Smooth muscle cell (in vitro differentiated cells): Measurements from ENCODE around the gene ZSWIM8. TPM values are rescaled to one million over a fixed set of nuclear protein-coding genes. Genes with fewer than 3 reads are reported as not detected.
A peak's percentile ranks its signal among the peaks of the same experiment; 100 is the strongest.

ENCODE experiments used
- DNase-seq: peaks from one replicate; lab custom pipeline; 2025; ENCODE audit not compliant: unreplicated experiment; lab: John Stamatoyannopoulos, UW
- H2AFZ ChIP-seq: fragments of 200-600 bp; sonication (generic); 2 replicates; pipeline ENCODE4 v1.6.0; 2016; ENCODE audit warnings: antibody characterized with exemption, low read depth, mild to moderate bottlenecking
- H3F3A ChIP-seq: fragments of 200-600 bp; sonication (generic); 2 replicates; pipeline ENCODE4 v1.6.0; 2017; ENCODE audit warnings: antibody characterized with exemption, low read depth
- H3K27ac ChIP-seq: fragments of 200-600 bp; sonication (generic); 2 replicates; pipeline ENCODE4 v1.5.1; 2016; ENCODE audit warnings: low read depth, mild to moderate bottlenecking
- H3K27me3 ChIP-seq: fragments of 200-600 bp; sonication (generic); 2 replicates; pipeline ENCODE4 v1.6.1; 2016; ENCODE audit warnings: low read depth, mild to moderate bottlenecking
- H3K36me3 ChIP-seq: fragments of 200-600 bp; sonication (generic); 2 replicates; pipeline ENCODE4 v1.5.1; 2016; ENCODE audit warnings: low read depth
- H3K4me1 ChIP-seq: fragments of 200-600 bp; sonication (generic); 2 replicates; pipeline ENCODE4 v1.5.1; 2016; ENCODE audit warnings: low read depth
- H3K4me2 ChIP-seq: fragments of 200-600 bp; sonication (generic); 2 replicates; pipeline ENCODE4 v1.6.0; 2016; ENCODE audit warnings: mild to moderate bottlenecking
- H3K4me3 ChIP-seq: fragments of 200-600 bp; sonication (generic); 2 replicates; pipeline ENCODE4 v1.5.1; 2016; ENCODE audit warnings: mild to moderate bottlenecking
- H3K79me2 ChIP-seq: fragments of 200-600 bp; sonication (generic); 2 replicates; pipeline ENCODE4 v1.6.0; 2016; ENCODE audit warnings: low read depth, mild to moderate bottlenecking
- H3K9ac ChIP-seq: fragments of 200-600 bp; sonication (generic); 2 replicates; pipeline ENCODE4 v1.6.0; 2016; ENCODE audit warnings: low read depth
- H3K9me3 ChIP-seq: fragments of 200-600 bp; sonication (generic); replicated peaks from 2 replicates; pipeline ENCODE4 v1.5.1; 2016; ENCODE audit warnings: low read depth
- H4K20me1 ChIP-seq: fragments of 200-600 bp; sonication (generic); 2 replicates; pipeline ENCODE4 v1.6.0; 2016; ENCODE audit warnings: low read depth
- CTCF ChIP-seq: fragments of 200-600 bp; sonication (generic); IDR thresholded peaks from 2 replicates; pipeline ENCODE4 v1.5.1; 2017; ENCODE audit warnings: borderline replicate concordance, mild to moderate bottlenecking, antibody characterized with exemption; ENCODE audit not compliant: insufficient read depth, poor library complexity, severe bottlenecking
- WGBS: methylation state at CpG from one replicate; pipeline ENCODE4 v1.1.7; 2016; ENCODE audit warnings: low lambda C conversion rate; 5-methylcytosine and 5-hydroxymethylcytosine counted together
- polyA plus RNA-seq: library from polyadenylated mRNA; unstranded; fragments of >200 nt; fragmentation: Nextera tagmentation; extraction: Ambion mirVana; gene quantifications from 2 replicates; pipeline ENCODE4 v1.2.1, GENCODE V29; 2016
- total RNA-seq: library from RNA; depleted of rRNA; stranded (reverse); fragments of >200 nt; gene quantifications from 2 replicates; pipeline ENCODE4 v1.2.3, GENCODE V29; 2014

Gene ZSWIM8
- total and polyA plus RNA-seq, 2 experiments from 2014 or later = 48.3 to 83.9 TPM

DNA sequence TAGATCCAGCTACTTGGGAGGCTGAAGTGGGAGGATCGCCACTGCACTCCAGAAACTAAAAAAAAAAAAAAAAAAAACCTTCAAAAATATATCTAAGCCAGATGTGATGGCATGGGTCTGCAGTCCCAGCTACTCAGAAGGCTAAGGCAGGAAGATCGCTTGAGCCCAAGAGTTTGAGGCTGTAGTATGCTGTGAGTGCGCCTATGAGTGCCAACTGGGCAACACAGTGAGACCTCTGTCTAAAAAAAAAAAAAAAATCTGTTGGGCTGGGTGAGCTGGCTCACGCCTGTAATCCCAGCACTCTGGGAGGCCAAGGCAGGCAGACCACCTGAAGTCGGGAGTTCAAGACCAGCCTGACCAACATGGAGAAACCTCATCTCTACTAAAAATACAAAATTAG is 6.4 kb upstream of the ZSWIM8 start:
- TF ChIP-seq CTCF = no peak
- H3K4me2 ChIP-seq = no peak overlapping the region
- peaks cover 34% of the 10 kb centered on the region for H3F3A ChIP-seq
- 100% methylated on average over 5 of the region's 5 CpGs for WGBS
- no peak overlapping the region for H3K9ac ChIP-seq
- no peaks in the 10 kb centered on the region for H3K9me3 ChIP-seq
- H3K79me2 ChIP-seq = peaks cover 92% of the 10 kb centered on the region
- peaks cover 37% of the 10 kb centered on the region for H3K4me1 ChIP-seq
- H3K27ac ChIP-seq = no peak overlapping the region
- DNase-seq = no peak
- H3K27me3 ChIP-seq = no peaks in the 10 kb centered on the region
- H3K36me3 ChIP-seq = no peaks in the 10 kb centered on the region
- peaks cover 53% of the 10 kb centered on the region for H4K20me1 ChIP-seq
- H2AFZ ChIP-seq = no peak overlapping the region
- H3K4me3 ChIP-seq = no peak overlapping the region

GRCh38 chr10:73779539-73780197 is 5.7 kb upstream of the ZSWIM8 start:
- H3K4me2 ChIP-seq = no peak overlapping the region
- H3K9ac ChIP-seq = no peak overlapping the region
- H4K20me1 ChIP-seq = peaks cover 47% of the 10 kb centered on the region
- 87% methylated on average over 3 of the region's 3 CpGs for WGBS
- no peaks in the 10 kb centered on the region for H3K27me3 ChIP-seq
- H2AFZ ChIP-seq = no peak overlapping the region
- no peaks in the 10 kb centered on the region for H3K36me3 ChIP-seq
- no peaks in the 10 kb centered on the region for H3K9me3 ChIP-seq
- no peak for TF ChIP-seq CTCF
- H3K4me3 ChIP-seq = no peak overlapping the region
- peaks cover 33% of the 10 kb centered on the region for H3F3A ChIP-seq
- H3K79me2 ChIP-seq = peaks cover 92% of the 10 kb centered on the region
- H3K27ac ChIP-seq = peak overlapping the region; percentile 12
- no peak for DNase-seq
- H3K4me1 ChIP-seq = peaks cover 31% of the 10 kb centered on the region

- H3K79me2 ChIP-seq = peaks cover 88% of the 10 kb centered on the region
- peak overlapping the region; percentile 94 for H3K4me2 ChIP-seq
- WGBS = 88% methylated on average over 5 of the region's 5 CpGs
- peak overlapping the region; percentile 12 for H3K27ac ChIP-seq
- peaks cover 25% of the 10 kb centered on the region for H3K4me1 ChIP-seq
- H3K9me3 ChIP-seq = no peaks in the 10 kb centered on the region
- no peak overlapping the region for H3K4me3 ChIP-seq
- DNase-seq = no peak
- no peak overlapping the region for H2AFZ ChIP-seq
- peaks cover 30% of the 10 kb centered on the region for H3F3A ChIP-seq
- H3K36me3 ChIP-seq = no peaks in the 10 kb centered on the region
- no peak for TF ChIP-seq CTCF
- no peaks in the 10 kb centered on the region for H3K27me3 ChIP-seq
- no peak overlapping the region for H3K9ac ChIP-seq
- peaks cover 40% of the 10 kb centered on the region for H4K20me1 ChIP-seq
Observed at GRCh38 chr10:73780301-73780700, 5.1 kb upstream of the ZSWIM8 start.

DNA sequence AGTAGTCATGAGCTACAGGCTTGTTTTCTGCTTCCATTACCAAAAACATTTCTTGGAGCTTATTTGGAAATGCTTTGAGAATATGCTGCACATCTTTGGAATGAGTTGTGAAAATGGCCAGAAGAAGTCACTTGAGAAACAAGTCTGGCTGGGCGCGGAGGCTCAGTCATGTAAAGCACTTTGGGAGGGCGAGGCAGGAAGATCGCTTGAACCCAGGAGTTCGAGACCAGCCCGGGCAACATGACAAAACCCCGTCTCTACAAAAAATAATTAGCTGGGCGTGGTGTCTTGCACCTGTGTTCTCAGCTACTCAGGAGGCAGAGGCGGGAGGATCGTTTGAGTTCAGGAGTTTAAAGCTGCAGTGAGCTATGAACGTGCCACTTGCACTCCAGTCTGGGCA is 4.4 kb upstream of the ZSWIM8 start:
- no peaks in the 10 kb centered on the region for H3K36me3 ChIP-seq
- peaks cover 34% of the 10 kb centered on the region for H4K20me1 ChIP-seq
- peaks cover 23% of the 10 kb centered on the region for H3F3A ChIP-seq
- H3K4me1 ChIP-seq = peaks cover 19% of the 10 kb centered on the region
- H3K27ac ChIP-seq = no peak overlapping the region
- H3K9ac ChIP-seq = peak overlapping the region; percentile 89
- DNase-seq = no peak
- peak overlapping the region; percentile 95 for H3K4me3 ChIP-seq
- peak overlapping the region; percentile 94 for H3K4me2 ChIP-seq
- no peak overlapping the region for H2AFZ ChIP-seq
- TF ChIP-seq CTCF = no peak
- WGBS = 49% methylated on average over 11 of the region's 11 CpGs
- H3K79me2 ChIP-seq = peaks cover 81% of the 10 kb centered on the region
- no peaks in the 10 kb centered on the region for H3K9me3 ChIP-seq
- no peaks in the 10 kb centered on the region for H3K27me3 ChIP-seq
